Esophagus squamous epithelium (tissue), 4 donors: ENCODE results near the gene PTPN13.

Source experiments
- CTCF ChIP-seq, 6 experiments: fragments of 450-650 bp in 4 of 6; fragments of 200-600 bp in 2 of 6; sonication (generic) in 2 of 6; IDR thresholded peaks; one replicate each; pipeline ENCODE4 v1.5.1; 2016 to 2019; ENCODE audit warnings: antibody characterized with exemption in 6 of 6, mild to moderate bottlenecking in 4 of 6, moderate library complexity in 4 of 6
- POLR2A ChIP-seq, 4 donors: fragments of 450-650 bp; IDR thresholded peaks; one replicate each; pipeline ENCODE4 v1.6.1; 2017; ENCODE audit warnings: antibody characterized with exemption in 4 of 4, mild to moderate bottlenecking in 4 of 4, moderate library complexity in 3 of 4

GRCh38 chr4:86561256-86561655, 32.9 kb upstream of the PTPN13 start:
- TF ChIP-seq CTCF (IDR thresholded peaks at IDR 0.05) (no peak), POLR2A (IDR thresholded peaks at IDR 0.05) (no peak)
